Measurements from ENCODE around the gene SLC1A7.

SLC1A7 gene

GRCh38 chr1:53115403-53116306 lies 26.8 kb downstream of the SLC1A7 start:
- DNase-seq: no peak

- no peak for DNase-seq
Measured at GRCh38 chr1:53114581-53115400, 27.6 kb downstream of the SLC1A7 start.

GRCh38 chr1:53114090-53114489 lies 28.3 kb downstream of the SLC1A7 start:
- no peak for DNase-seq

- DNase-seq: no peak
Measured at GRCh38 chr1:53112861-53113260, 29.6 kb downstream of the SLC1A7 start.

- no peak for DNase-seq
Measured at GRCh38 chr1:53112271-53112774, 30.1 kb downstream of the SLC1A7 start.

- DNase-seq: no peak
Measured at GRCh38 chr1:53111693-53112092, 30.7 kb downstream of the SLC1A7 start.

GRCh38 chr1:53111073-53111556 lies 31.3 kb downstream of the SLC1A7 start:
- DNase-seq: no peak

- DNase-seq: no peak
Measured at GRCh38 chr1:53110370-53111072, 31.9 kb downstream of the SLC1A7 start.

- DNase-seq: no peak
Measured at GRCh38 chr1:53108646-53109580, 33.5 kb downstream of the SLC1A7 start.

- no peak for DNase-seq
Measured at GRCh38 chr1:53107570-53108322, 34.7 kb downstream of the SLC1A7 start.

GRCh38 chr1:53107090-53107489 lies 35.3 kb downstream of the SLC1A7 start:
- DNase-seq: no peak

- no peak for DNase-seq
Measured at GRCh38 chr1:53104289-53104913, 38.0 kb downstream of the SLC1A7 start.

GRCh38 chr1:53094533-53094919 lies 47.9 kb downstream of the SLC1A7 start:
- DNase-seq: no peak

GRCh38 chr1:53093778-53094532 lies 48.5 kb downstream of the SLC1A7 start:
- DNase-seq: no peak

GRCh38 chr1:53093451-53093754 lies 49.0 kb downstream of the SLC1A7 start:
- no peak for DNase-seq

- no peak for DNase-seq
Measured at GRCh38 chr1:53092659-53093450, 49.6 kb downstream of the SLC1A7 start.

GRCh38 chr1:53091841-53092645 lies 50.4 kb downstream of the SLC1A7 start:
- no peak for DNase-seq

Data from CD4-positive, alpha-beta T cell treated with Interleukin-15 for 1 hour (primary cell).